ENCODE data around the gene HSP90B1. TPM values are rescaled to one million over a fixed set of nuclear protein-coding genes. Genes with fewer than 3 reads are reported as not detected.

The HSP90B1 gene
- total RNA-seq, result 100 to 1,000 TPM; 262 to 595 (median 435) TPM

DNA sequence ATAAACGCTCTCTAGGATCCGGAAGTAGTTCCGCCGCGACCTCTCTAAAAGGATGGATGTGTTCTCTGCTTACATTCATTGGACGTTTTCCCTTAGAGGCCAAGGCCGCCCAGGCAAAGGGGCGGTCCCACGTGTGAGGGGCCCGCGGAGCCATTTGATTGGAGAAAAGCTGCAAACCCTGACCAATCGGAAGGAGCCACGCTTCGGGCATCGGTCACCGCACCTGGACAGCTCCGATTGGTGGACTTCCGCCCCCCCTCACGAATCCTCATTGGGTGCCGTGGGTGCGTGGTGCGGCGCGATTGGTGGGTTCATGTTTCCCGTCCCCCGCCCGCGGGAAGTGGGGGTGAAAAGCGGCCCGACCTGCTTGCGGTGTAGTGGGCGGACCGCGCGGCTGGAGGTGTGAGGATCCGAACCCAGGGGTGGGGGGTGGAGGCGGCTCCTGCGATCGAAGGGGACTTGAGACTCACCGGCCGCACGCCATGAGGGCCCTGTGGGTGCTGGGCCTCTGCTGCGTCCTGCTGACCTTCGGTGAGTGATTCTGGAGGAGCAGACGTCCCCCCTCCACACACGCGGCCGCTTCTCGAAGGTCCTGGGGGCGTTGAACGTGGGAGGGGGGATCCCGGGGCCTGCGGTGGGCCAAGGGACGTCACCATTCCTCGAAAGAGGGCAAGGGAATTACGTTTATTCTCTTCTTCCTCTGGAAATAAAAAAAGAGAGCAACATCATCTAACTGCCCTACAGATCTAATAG is at the start of gene HSP90B1:
HSP90B1 (plus strand) TSS at position 377 of the 753 bp plus-strand sequence; CDS start at position 483, 106 bp downstream.
- TF ChIP-seq, protein P1, sequence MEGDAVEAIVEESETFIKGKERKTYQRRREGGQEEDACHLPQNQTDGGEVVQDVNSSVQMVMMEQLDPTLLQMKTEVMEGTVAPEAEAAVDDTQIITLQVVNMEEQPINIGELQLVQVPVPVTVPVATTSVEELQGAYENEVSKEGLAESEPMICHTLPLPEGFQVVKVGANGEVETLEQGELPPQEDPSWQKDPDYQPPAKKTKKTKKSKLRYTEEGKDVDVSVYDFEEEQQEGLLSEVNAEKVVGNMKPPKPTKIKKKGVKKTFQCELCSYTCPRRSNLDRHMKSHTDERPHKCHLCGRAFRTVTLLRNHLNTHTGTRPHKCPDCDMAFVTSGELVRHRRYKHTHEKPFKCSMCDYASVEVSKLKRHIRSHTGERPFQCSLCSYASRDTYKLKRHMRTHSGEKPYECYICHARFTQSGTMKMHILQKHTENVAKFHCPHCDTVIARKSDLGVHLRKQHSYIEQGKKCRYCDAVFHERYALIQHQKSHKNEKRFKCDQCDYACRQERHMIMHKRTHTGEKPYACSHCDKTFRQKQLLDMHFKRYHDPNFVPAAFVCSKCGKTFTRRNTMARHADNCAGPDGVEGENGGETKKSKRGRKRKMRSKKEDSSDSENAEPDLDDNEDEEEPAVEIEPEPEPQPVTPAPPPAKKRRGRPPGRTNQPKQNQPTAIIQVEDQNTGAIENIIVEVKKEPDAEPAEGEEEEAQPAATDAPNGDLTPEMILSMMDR (IDR thresholded peaks at IDR 0.05; ENCODE audit: low read depth), result no peak

DNA sequence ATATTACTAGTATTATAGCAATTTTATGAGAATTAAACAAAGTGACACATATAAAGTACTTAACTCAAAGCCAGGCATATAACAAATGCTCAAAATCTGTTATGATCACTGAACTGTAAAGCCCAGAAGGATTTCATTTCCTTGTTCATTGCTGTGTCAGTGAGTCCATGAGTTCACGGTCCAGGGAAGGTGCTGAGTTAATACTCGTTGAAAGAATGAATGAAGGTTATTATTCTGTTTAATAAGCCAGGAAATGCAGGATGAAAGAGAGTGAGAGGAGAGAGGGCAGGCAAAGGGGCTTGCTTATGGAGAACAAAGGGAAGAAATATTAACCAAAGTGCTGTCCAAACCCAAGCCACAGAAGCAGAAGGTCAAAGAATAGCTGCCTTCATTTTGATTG is 48.9 kb upstream of the HSP90B1 start:
- TF ChIP-seq, protein P1 (IDR thresholded peaks at IDR 0.05; ENCODE audit: low read depth), result no peak

DNA sequence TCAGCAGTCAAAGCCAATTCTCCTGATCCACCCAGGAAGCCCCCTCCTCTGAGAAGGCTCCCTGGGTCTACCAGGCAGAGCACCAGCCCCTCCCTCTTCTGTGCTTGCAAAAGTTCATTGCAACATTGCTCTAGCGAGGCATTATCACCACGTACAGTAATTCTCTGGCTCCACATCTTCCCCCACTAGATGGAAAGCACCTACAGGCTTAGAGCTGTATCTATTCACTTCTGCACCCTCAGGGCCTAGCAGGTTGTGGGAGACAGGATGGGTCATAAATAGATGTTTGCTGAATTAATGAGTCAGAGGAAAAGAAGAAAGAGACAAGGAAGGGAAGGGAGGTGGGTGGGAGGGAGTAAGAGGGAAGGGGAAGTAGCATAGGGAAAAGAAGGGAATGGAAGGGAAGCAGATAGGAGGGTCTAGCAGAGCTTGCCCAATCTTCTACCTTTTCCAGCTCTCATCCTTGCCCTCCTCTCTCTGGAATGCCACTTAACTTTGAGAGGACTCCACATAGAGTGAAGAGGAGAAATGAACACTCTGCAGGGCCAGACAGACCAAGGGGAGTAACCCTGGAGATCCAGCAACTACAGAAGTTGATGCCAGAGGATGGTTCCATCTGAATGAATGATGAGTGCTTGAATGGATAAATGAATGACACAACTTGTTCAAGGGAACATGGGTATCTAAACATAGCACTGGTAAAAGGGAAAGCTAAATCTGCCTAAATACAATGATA is 47.2 kb upstream of the HSP90B1 start:
- TF ChIP-seq, protein P1 (IDR thresholded peaks at IDR 0.05; ENCODE audit: low read depth), result no peak

DNA sequence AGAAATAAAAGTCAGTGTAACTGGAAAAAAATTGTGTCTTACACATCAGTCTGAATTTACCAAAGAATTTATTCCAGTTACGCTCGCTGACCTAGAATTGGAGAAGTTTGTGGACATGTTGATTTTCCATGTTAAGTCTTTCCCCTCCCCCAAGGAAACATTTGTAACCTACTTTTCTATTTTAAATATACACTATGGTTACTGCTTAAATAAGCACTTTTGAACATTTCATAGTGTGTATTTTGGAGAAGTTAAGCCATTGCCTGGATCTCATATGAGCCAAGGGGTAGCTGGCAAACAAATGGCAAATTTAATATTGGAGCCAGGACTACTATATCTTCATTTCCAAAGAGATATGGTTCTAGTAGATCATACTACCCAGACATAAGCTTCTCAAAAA is 46.3 kb upstream of the HSP90B1 start:
- TF ChIP-seq, protein P1 (IDR thresholded peaks at IDR 0.05; ENCODE audit: low read depth), result no peak

DNA sequence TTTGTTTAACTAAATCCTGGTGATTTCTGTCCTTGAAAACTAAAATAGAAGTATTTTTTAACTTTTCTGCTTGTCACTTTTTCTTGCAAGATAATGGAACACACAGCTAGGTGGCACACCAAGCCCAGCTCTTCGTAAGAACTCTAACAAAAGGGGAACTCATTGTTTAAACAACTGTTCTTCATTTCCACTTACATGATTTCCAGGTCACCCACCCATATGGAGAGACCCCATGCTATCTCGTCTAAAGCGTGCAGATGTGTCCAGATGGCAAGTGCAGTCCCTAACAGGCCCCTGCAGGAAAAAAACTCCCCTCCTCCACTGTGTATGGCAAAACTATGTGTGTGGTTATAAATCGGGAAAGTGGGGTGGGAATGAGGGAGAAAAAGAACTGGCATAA is 45.9 kb upstream of the HSP90B1 start:
- TF ChIP-seq, protein P1 (IDR thresholded peaks at IDR 0.05; ENCODE audit: low read depth), result no peak

DNA sequence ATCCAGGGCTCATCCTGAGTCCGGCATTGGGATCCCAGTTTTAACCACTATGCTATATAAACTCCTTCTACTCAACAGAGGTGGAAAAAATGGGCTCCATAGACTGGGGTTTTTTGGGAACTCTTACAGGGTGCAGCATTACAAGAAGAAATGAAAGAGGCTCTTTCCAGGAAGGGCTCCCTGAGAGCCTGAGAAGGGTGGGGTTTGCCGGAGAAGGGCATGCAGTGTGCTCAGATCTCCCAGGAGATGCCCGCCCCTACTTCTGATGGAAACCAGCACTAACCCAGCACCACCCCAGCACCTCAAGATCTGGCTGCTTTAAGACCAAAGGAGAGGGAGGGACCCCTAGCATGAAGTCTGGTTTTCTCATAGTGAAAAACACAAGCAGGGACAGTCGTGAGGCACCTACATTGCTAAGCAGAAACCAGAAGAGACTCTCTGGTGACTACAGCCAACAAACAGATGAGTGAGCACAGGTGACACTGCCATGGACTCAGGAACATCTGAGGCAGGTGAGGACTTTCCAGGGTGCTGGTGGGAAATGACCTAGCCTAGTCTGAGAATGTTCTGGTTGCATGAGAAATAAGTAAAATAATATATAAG is 43.9 kb upstream of the HSP90B1 start:
- TF ChIP-seq, protein P1 (IDR thresholded peaks at IDR 0.05; ENCODE audit: low read depth), result no peak

DNA sequence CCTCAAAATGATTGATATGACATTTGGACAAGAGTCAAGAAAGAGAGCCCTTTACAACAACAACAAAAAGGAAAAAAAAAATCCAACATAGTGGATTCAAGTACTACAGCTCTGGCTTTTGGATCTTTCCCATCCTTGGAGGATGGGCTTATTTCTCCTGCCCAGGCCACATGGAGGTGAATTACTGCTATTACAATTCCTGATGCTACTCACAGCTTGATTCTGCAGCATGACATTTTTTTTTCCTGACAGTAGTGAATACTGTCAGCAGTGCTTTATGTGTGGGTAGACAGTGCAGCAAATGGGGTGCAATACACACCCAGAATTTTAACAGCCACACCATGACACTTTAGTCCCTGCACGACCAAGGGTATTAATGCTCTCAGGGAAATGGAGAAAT is 42.5 kb upstream of the HSP90B1 start:
- TF ChIP-seq, protein P1 (IDR thresholded peaks at IDR 0.05; ENCODE audit: low read depth), result no peak

All from subcutaneous adipose tissue (tissue), 4 donors.